Measurements from ENCODE around the gene PTGDR.

DNA sequence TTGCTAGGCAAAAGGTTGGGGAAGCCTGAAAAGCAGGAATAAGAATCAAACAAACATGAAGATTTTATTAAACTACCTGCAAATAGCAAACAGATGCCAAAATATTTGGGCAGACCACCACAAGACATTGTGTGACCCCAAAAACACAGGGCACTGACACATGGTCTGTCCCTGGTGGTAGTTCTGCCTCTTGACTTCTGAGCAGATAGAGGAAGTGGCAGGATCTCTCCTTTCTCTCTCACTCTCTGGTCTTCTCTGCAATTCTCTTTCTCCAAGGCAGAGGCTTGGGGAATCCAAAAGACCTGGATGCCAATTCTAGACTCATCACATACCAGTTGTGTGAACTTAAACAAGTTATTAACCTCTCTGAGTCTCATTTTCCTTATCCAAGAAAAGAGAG lies 4.3 kb upstream of the PTGDR start:
- TF ChIP-seq, protein P1, sequence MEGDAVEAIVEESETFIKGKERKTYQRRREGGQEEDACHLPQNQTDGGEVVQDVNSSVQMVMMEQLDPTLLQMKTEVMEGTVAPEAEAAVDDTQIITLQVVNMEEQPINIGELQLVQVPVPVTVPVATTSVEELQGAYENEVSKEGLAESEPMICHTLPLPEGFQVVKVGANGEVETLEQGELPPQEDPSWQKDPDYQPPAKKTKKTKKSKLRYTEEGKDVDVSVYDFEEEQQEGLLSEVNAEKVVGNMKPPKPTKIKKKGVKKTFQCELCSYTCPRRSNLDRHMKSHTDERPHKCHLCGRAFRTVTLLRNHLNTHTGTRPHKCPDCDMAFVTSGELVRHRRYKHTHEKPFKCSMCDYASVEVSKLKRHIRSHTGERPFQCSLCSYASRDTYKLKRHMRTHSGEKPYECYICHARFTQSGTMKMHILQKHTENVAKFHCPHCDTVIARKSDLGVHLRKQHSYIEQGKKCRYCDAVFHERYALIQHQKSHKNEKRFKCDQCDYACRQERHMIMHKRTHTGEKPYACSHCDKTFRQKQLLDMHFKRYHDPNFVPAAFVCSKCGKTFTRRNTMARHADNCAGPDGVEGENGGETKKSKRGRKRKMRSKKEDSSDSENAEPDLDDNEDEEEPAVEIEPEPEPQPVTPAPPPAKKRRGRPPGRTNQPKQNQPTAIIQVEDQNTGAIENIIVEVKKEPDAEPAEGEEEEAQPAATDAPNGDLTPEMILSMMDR (IDR thresholded peaks at IDR 0.05; ENCODE audit: control extremely low read depth in 1 of 3, insufficient read depth in 1 of 3, low read depth in 1 of 3, low read length in 3 of 3), result no peak
- TF ChIP-seq SP2 (IDR thresholded peaks at IDR 0.05; ENCODE audit: low read length) (no peak), SP1 (IDR thresholded peaks at IDR 0.05; ENCODE audit: low read depth, low read length) (no peak), CHD2 (IDR thresholded peaks at IDR 0.05; ENCODE audit: low read length) (no peak), ASH2L (IDR thresholded peaks at IDR 0.05; ENCODE audit: low read length) (no peak), TCF12 (IDR thresholded peaks at IDR 0.05; ENCODE audit: low read depth, low read length) (no peak), EP300 (IDR thresholded peaks at IDR 0.05; ENCODE audit: borderline replicate concordance in 1 of 2, low read depth in 2 of 2, low read length in 2 of 2) (no peak), RNF2 (IDR thresholded peaks at IDR 0.05; ENCODE audit: borderline replicate concordance, low read depth, low read length, missing control alignments, poor library complexity, severe bottlenecking) (no peak), JUND (IDR thresholded peaks at IDR 0.05; ENCODE audit: low read length) (no peak), RAD21 (IDR thresholded peaks at IDR 0.05 in 1 of 2, conservative IDR thresholded peaks at IDR 0.05 in 1 of 2; ENCODE audit: low read depth in 2 of 2, low read length in 2 of 2) (no peak), MAFK (IDR thresholded peaks at IDR 0.05; ENCODE audit: low read depth, low read length) (no peak), POLR2AphosphoS5 (IDR thresholded peaks at IDR 0.05; ENCODE audit: low read depth, low read length) (no peak), CREB1 (IDR thresholded peaks at IDR 0.05) (no peak)
- TF ChIP-seq, protein P2, sequence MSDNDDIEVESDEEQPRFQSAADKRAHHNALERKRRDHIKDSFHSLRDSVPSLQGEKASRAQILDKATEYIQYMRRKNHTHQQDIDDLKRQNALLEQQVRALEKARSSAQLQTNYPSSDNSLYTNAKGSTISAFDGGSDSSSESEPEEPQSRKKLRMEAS (IDR thresholded peaks at IDR 0.05), result no peak

All from H1 (cell line).